Uterus (tissue), 4 donors: ENCODE data around the gene OTOG. TPM values are rescaled to one million over a fixed set of nuclear protein-coding genes. Genes with fewer than 3 reads are reported as not detected.

Source experiments
- DNase-seq, 2 donors: peaks; one replicate each; pipeline ENCODE4 v3.0.0-alpha.2; 2019 to 2020
- H3K27ac ChIP-seq, 2 donors: fragments of 200-600 bp; sonication (generic); 1 replicate in 1 of 2; 2 replicates in 1 of 2; pipeline ENCODE4 v1.5.1; 2016 to 2018
- H3K27me3 ChIP-seq, 2 donors: fragments of 200-600 bp; sonication (generic); one replicate each; pipeline ENCODE4 v1.5.1; 2018 to 2019; ENCODE audit warnings: control low read depth in 1 of 2
- H3K36me3 ChIP-seq, 2 donors: fragments of 200-600 bp; sonication (generic); one replicate each; pipeline ENCODE4 v1.5.1; 2019; ENCODE audit warnings: control low read depth in 1 of 2
- H3K4me1 ChIP-seq, 2 donors: fragments of 200-600 bp; sonication (generic); one replicate each; pipeline ENCODE4 v1.5.1; 2018 to 2019; ENCODE audit warnings: control low read depth in 1 of 2
- H3K4me3 ChIP-seq, 2 donors: fragments of 200-600 bp; sonication (generic); 1 replicate in 1 of 2; 2 replicates in 1 of 2; pipeline ENCODE4 v1.5.1; 2018 to 2019; ENCODE audit warnings: mild to moderate bottlenecking in 1 of 2
- H3K9me3 ChIP-seq, 2 donors: fragments of 200-600 bp; sonication (generic); one replicate each; pipeline ENCODE4 v1.5.1; 2019; ENCODE audit warnings: control low read depth in 1 of 2
- POLR2A ChIP-seq, 2 donors: fragments of 450-650 bp; IDR thresholded peaks; one replicate each; pipeline ENCODE4 v1.6.1; 2016; ENCODE audit warnings: antibody characterized with exemption in 2 of 2, mild to moderate bottlenecking in 1 of 2, moderate library complexity in 1 of 2
- intact Hi-C: fragments of 100-400 bp; cut with DNase I; formaldehyde crosslinking; loops from one replicate; pipeline ENCODE4 v1.15.1; 2023; ENCODE audit warnings: low total_unique reads
- total RNA-seq, 4 donors: library from RNA; depleted of rRNA in 3 of 4; stranded (reverse); fragments of >200 nt in 3 of 4; gene quantifications; one replicate each; pipeline versions ENCODE4 v1.1.0 to v1.2.4, GENCODE V29; 2014 to 2023
- TF ChIP-seq, protein P1 (sequence below), 4 experiments: fragments of 200-600 bp in 2 of 4; fragments of 450-650 bp in 2 of 4; sonication (generic) in 2 of 4; IDR thresholded peaks; one replicate each; pipeline ENCODE4 v1.5.1; 2016 to 2019; ENCODE audit warnings: antibody characterized with exemption in 4 of 4, mild to moderate bottlenecking in 2 of 4, moderate library complexity in 1 of 4
- donor health status: DM: yes; HTN: yes; CAD: no.

Gene OTOG
- total RNA-seq, 4 donors from 2014 or later, result under 0.01 TPM; not detected in 3

DNA sequence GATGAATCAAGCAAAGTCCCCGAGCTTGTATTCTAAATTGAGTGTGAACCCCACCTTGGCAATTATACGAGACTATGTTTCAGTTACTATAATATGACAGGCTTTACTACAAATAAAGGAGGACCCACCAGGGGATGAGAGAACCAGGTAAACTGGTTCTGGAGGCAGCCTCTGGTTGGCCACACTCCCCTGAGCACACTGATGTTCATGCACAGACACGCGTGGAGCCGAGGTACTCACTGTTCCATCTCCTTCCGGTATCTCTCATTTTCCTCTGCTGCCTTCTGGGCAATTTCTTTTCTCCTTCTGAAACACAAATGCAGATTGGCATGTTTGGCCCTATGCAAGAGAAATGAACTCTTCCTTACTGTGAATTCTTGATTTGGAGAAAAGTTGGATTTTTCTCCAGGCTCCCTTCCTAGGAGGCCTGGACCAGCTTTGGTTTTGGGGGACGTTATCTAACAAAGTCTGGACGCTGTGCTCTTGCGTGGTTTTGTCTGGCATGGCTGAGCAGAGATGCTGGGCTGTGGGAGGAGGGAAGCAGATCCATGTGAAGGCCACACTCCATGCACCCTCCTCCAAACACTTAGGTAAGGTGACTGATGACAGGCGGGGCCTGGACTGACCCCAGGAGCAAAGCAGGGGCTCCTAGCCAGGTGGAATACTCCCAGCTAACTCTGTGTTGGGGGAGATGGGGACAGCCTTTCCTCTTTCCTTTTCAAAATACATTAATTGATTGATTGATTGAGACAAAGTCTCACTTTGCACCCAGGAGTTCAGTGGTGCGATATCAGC, 25.8 kb upstream of the OTOG start:
- H3K27me3 ChIP-seq, result no peaks in the 10 kb centered on the region
- H3K4me3 ChIP-seq, result no peak overlapping the region
- H3K36me3 ChIP-seq, result no peaks in the 10 kb centered on the region
- intact Hi-C loops, result no loop called here
- no peaks in the 10 kb centered on the region for H3K4me1 ChIP-seq
- H3K9me3 ChIP-seq, result no peaks in the 10 kb centered on the region
- H3K27ac ChIP-seq, result no peak overlapping the region
- DNase-seq, result no peak
- TF ChIP-seq POLR2A (IDR thresholded peaks at IDR 0.05), result no peak
- TF ChIP-seq, protein P1, sequence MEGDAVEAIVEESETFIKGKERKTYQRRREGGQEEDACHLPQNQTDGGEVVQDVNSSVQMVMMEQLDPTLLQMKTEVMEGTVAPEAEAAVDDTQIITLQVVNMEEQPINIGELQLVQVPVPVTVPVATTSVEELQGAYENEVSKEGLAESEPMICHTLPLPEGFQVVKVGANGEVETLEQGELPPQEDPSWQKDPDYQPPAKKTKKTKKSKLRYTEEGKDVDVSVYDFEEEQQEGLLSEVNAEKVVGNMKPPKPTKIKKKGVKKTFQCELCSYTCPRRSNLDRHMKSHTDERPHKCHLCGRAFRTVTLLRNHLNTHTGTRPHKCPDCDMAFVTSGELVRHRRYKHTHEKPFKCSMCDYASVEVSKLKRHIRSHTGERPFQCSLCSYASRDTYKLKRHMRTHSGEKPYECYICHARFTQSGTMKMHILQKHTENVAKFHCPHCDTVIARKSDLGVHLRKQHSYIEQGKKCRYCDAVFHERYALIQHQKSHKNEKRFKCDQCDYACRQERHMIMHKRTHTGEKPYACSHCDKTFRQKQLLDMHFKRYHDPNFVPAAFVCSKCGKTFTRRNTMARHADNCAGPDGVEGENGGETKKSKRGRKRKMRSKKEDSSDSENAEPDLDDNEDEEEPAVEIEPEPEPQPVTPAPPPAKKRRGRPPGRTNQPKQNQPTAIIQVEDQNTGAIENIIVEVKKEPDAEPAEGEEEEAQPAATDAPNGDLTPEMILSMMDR (IDR thresholded peaks at IDR 0.05), result no peak

DNA sequence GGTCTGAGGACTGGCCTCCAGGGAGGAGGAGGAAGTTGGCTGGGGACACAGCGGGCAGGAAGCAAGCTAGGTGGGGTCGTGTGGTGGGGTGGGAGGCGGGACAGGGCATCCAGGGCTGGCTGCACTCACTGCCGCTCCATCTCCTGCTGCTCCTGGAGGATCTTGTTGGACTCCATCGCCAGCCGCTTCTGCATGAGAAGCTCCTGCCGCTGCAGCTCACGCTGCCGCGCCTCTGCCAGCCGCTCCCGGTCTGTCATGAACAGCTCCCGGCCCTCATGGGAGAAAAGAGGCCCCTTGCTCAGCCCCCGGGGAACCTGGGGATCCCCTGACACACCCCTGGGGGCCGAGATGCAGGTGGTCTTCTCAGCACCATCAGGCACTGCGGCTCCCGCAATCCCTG, 24.4 kb upstream of the OTOG start:
- TF ChIP-seq, protein P1 (IDR thresholded peaks at IDR 0.05), result no peak
- no peak for TF ChIP-seq POLR2A (IDR thresholded peaks at IDR 0.05)
- no peak overlapping the region for H3K27ac ChIP-seq
- no peaks in the 10 kb centered on the region for H3K27me3 ChIP-seq
- H3K36me3 ChIP-seq, result no peaks in the 10 kb centered on the region
- no peak for DNase-seq
- H3K4me1 ChIP-seq, result no peaks in the 10 kb centered on the region
- no peak overlapping the region for H3K4me3 ChIP-seq
- no peaks in the 10 kb centered on the region for H3K9me3 ChIP-seq
- intact Hi-C loops, result no loop called here

DNA sequence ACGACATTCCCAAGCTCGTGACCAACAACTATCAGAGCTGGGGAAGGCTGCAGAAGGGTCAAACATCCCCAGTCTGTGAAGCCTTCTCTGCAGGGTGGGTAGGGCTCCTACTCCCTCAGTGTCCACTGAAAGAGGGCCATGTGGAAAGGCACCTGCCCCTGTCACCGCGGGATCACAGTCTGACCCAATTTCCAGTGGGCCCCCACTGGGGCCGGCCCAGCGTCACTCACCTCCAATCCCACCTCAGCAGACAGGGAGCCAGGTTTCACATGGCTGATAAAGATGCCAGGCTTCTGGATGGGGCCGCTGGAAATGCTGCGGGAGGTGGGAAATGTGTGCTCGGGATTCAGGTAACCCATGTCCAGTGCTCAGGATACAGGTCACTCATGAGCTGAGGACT, 22.8 kb upstream of the OTOG start:
- H3K27me3 ChIP-seq, result no peaks in the 10 kb centered on the region
- H3K36me3 ChIP-seq, result no peaks in the 10 kb centered on the region
- H3K4me1 ChIP-seq, result no peaks in the 10 kb centered on the region
- no peak overlapping the region for H3K4me3 ChIP-seq
- no peak for TF ChIP-seq POLR2A (IDR thresholded peaks at IDR 0.05)
- TF ChIP-seq, protein P1 (IDR thresholded peaks at IDR 0.05), result no peak
- no peak overlapping the region for H3K27ac ChIP-seq
- intact Hi-C loops, result no loop called here
- H3K9me3 ChIP-seq, result no peaks in the 10 kb centered on the region
- no peak for DNase-seq

DNA sequence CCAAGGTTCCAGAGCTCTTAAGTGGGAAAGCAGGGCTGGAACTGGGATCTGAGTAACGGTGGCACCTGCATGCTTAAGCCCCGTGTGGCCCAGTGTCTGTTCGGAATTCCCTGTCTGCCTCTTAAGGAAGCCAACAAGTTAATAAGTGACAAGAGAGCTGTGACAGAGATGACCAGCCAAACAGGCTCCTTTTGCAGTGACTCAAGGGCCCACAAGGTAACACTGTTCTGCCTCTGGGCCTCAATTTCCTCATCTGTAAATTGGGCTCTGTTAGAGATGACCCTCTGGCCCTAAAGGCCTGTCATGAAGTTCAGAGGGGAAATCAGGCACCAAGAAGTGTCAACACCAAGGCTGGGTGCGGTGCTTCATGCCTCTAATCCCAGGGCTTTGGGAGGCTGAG, 21.5 kb upstream of the OTOG start:
- no peaks in the 10 kb centered on the region for H3K27me3 ChIP-seq
- no peak for TF ChIP-seq POLR2A (IDR thresholded peaks at IDR 0.05)
- TF ChIP-seq, protein P1 (IDR thresholded peaks at IDR 0.05), result no peak
- H3K36me3 ChIP-seq, result no peaks in the 10 kb centered on the region
- H3K4me1 ChIP-seq, result no peaks in the 10 kb centered on the region
- H3K9me3 ChIP-seq, result no peaks in the 10 kb centered on the region
- intact Hi-C loops, result no loop called here
- no peak for DNase-seq
- no peak overlapping the region for H3K27ac ChIP-seq
- no peak overlapping the region for H3K4me3 ChIP-seq

DNA sequence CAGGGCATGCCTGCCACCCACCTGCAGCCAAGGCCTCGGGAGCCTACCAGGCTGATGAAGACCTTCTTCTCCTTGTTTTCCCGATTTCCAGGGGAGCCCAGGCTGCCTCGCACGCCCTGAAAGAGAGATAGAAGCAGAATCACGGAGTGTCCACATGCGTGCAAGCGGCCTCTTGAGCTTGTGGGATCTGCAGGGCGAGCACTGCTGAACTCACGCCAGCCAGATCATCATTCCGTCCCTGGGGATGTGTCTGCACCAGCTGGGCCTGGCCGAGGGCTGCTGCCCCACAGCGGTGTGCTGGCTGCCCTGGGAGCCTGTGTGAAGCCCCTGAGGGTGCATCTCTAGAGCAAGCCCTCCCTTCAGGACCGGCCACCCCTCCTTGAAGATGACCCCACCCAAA, 20.7 kb upstream of the OTOG start:
- H3K27ac ChIP-seq, result no peak overlapping the region

More for the DNA sequence above, 20.7 kb upstream of the OTOG start:
- TF ChIP-seq, protein P1 (IDR thresholded peaks at IDR 0.05), result no peak
- TF ChIP-seq POLR2A (IDR thresholded peaks at IDR 0.05), result no peak
- no peak for DNase-seq
- H3K27me3 ChIP-seq, result no peaks in the 10 kb centered on the region
- H3K36me3 ChIP-seq, result no peaks in the 10 kb centered on the region
- H3K9me3 ChIP-seq, result no peaks in the 10 kb centered on the region
- H3K4me1 ChIP-seq, result no peaks in the 10 kb centered on the region
- intact Hi-C loops, result no loop called here
- H3K4me3 ChIP-seq, result no peak overlapping the region
